Cardiac muscle cell (in vitro differentiated cells and primary cell): ENCODE data around the gene PFDN5. TPM values are rescaled to one million over a fixed set of nuclear protein-coding genes. Genes with fewer than 3 reads are reported as not detected.

Experiments used
- DNase-seq, 2 donors: peaks; one replicate each; pipeline versions ENCODE4 v3.0.0 to v3.0.0-alpha.2; 2010 to 2017; ENCODE audit warnings: low read depth in 1 of 2, low spot score in 1 of 2
- H3K27ac ChIP-seq: fragments of 200-600 bp; sonication (generic); 2 replicates; pipeline ENCODE4 v1.5.1; 2016
- H3K27me3 ChIP-seq: fragments of 200-600 bp; sonication (generic); 2 replicates; pipeline ENCODE4 v1.6.0; 2016; ENCODE audit warnings: control low read depth
- H3K36me3 ChIP-seq: fragments of 200-600 bp; sonication (generic); 2 replicates; pipeline ENCODE4 v1.5.1; 2016; ENCODE audit warnings: control low read depth
- H3K4me1 ChIP-seq: fragments of 200-600 bp; sonication (generic); 2 replicates; pipeline ENCODE4 v1.8.1; 2017; ENCODE audit warnings: low read depth, mild to moderate bottlenecking, mixed run types
- H3K4me3 ChIP-seq: fragments of 200-600 bp; sonication (generic); 2 replicates; pipeline ENCODE4 v1.5.1; 2016; ENCODE audit warnings: mild to moderate bottlenecking
- H3K9me3 ChIP-seq: fragments of 200-600 bp; sonication (generic); 2 replicates; pipeline ENCODE4 v1.5.1; 2017; ENCODE audit warnings: low read depth, mild to moderate bottlenecking, control low read depth
- polyA plus RNA-seq: library from polyadenylated mRNA; unstranded; fragments of >200 nt; fragmentation: Nextera tagmentation; extraction: Ambion mirVana; gene quantifications from 2 replicates; pipeline ENCODE4 v1.2.1, GENCODE V29; 2016
- total RNA-seq: library from RNA; depleted of rRNA; stranded (reverse); fragments of >200 nt; gene quantifications from 2 replicates; pipeline ENCODE4 v1.2.3, GENCODE V29; 2016
- TF ChIP-seq, protein P1 (sequence below): IDR thresholded peaks from 2 replicates; pipeline ENCODE4 v1.5.1; 2012; ENCODE audit warnings: low read depth, mild to moderate bottlenecking, low read length

Gene PFDN5
- total and polyA plus RNA-seq, 2 experiments from 2014 or later = 435 to 548 TPM

DNA sequence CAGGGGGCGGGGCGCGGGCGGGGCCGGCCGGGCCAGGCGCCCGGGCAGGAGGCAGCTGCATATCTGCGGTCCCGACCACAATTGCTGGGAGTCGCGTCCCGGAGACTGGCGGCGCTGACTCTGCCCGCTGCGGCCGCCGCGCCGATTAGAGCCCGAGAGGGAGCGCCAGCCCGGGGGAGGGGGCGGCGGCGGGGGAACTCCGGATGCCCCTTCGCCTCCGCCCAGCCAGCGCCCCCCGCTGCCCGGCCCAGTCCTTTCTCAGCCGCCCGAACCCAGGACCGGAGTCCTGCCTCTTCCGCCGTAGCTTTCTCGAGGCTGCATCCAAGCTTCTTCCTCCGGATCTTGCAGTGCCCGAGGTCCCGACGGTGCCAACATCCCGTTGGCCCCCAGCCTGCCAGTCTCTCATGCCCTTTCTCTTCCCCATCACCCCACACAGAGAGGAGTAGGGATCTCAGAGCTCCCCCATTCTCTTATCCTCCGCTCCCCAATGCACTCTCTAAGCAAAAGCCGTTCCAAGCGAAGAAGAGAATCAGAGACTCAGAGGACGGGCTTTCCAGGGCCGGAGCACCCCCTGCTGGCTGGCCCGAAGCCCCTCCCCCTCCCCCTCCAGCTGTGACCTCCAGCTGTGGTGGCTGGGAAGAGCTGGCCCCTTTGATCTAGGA is 49.6 kb downstream of the PFDN5 start:
- Histone ChIP-seq H3K36me3 (no peaks in the 10 kb centered on the region), H3K9me3 (no peaks in the 10 kb centered on the region), H3K4me1 (no peaks in the 10 kb centered on the region), H3K4me3 (peak overlapping the region; percentile 90), H3K27me3 (no peaks in the 10 kb centered on the region), H3K27ac (peak overlapping the region; percentile 19)
- DNase-seq = peak; percentile 84 to 88
- TF ChIP-seq, protein P1, sequence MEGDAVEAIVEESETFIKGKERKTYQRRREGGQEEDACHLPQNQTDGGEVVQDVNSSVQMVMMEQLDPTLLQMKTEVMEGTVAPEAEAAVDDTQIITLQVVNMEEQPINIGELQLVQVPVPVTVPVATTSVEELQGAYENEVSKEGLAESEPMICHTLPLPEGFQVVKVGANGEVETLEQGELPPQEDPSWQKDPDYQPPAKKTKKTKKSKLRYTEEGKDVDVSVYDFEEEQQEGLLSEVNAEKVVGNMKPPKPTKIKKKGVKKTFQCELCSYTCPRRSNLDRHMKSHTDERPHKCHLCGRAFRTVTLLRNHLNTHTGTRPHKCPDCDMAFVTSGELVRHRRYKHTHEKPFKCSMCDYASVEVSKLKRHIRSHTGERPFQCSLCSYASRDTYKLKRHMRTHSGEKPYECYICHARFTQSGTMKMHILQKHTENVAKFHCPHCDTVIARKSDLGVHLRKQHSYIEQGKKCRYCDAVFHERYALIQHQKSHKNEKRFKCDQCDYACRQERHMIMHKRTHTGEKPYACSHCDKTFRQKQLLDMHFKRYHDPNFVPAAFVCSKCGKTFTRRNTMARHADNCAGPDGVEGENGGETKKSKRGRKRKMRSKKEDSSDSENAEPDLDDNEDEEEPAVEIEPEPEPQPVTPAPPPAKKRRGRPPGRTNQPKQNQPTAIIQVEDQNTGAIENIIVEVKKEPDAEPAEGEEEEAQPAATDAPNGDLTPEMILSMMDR = peak; percentile 78

DNA sequence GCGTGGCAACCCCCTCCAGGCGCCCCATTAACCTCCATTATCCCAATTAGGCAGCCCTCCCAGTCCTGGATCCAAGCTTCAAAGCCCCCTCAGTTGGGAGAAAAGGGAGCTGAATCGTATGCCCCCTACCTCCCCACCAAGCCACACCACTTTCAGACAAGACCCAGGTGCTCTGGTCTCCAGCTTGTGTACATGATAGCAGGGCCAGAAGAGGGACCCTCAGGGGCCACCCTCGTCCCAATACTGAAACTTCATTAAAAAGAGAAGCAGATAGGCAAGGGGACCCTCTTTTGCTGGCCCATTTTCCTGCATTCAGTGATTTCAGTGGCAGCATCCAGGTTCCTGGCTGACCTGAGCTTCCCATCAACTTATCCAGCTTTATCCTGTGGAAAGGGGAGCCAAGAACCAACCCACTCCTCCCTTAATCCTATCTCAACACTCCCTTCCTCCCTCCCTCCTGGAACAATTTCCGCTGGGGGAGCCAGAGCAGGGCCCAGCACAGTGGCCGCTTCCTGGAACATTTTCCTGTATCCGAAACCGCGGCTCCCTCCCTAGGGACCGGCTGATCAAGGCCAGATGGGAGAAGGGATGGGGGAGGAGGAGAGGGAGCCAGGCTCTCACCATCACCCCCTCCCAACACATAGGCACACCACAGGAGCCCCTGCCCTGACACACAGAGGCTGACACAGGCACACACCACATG is 50.3 kb downstream of the PFDN5 start:
- no peak overlapping the region for H3K27ac ChIP-seq
- H3K4me3 ChIP-seq = no peak overlapping the region
- H3K9me3 ChIP-seq = no peaks in the 10 kb centered on the region
- H3K27me3 ChIP-seq = no peaks in the 10 kb centered on the region
- H3K36me3 ChIP-seq = no peaks in the 10 kb centered on the region
- DNase-seq = peak in 1 of 2 donors; percentile 88
- no peaks in the 10 kb centered on the region for H3K4me1 ChIP-seq
- TF ChIP-seq, protein P1 = no peak

DNA sequence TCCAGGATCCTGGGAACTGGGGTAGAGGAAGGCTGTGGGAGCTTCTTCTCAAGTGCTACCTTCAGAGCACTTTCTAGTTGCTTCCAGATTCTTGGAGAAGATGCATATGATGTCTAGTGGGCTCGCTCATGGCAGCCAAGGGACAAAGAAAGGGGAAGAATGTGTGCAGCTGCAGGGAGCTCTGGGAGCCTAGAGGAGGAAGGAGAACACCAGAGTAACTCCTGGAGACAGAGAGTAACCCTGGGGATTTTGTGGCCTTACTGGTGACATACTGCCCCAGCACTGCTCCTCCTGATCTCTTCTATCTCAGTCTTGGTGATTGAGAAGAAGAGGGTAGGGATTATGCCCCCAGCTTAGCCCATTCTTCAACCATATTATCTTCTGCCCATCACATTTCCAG is 51.1 kb downstream of the PFDN5 start:
- Histone ChIP-seq H3K9me3 (no peaks in the 10 kb centered on the region), H3K4me1 (no peaks in the 10 kb centered on the region), H3K36me3 (no peaks in the 10 kb centered on the region), H3K27me3 (no peaks in the 10 kb centered on the region), H3K4me3 (no peak overlapping the region), H3K27ac (no peak overlapping the region)
- no peak for DNase-seq
- TF ChIP-seq, protein P1 = no peak

DNA sequence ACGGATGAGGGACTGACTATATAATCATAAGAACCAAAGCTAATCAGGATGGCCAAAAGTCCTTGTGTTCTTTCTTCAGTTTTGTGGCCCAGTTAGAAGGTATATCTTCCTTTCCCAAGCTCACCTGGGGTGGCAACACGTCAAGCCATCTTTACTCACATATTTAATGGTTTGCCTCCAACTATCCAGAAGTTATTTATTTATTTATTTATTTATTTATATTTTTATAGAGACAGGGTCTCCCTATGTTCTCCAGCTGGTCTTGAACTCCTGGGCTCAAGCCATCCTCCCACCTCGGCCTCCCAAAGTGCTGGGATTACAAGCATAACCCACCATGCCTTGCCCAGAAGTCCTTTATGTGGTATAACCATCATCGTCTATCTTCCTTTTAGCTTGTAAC is 52.6 kb downstream of the PFDN5 start:
- Histone ChIP-seq H3K36me3 (no peaks in the 10 kb centered on the region), H3K27me3 (no peaks in the 10 kb centered on the region), H3K4me3 (no peak overlapping the region), H3K27ac (no peak overlapping the region), H3K4me1 (no peaks in the 10 kb centered on the region), H3K9me3 (no peaks in the 10 kb centered on the region)
- no peak for DNase-seq
- TF ChIP-seq, protein P1 = no peak

Other genes with a start within 250 kb of the PFDN5 start
- 3.9 and 4.5 TPM in 2 replicates for gene TNS2, start 245.5 kb upstream of the PFDN5 start, total RNA-seq
- 2.2 and 5.1 TPM in 2 replicates for gene TNS2, start 245.5 kb upstream of the PFDN5 start, polyA plus RNA-seq
- 14.8 and 15.8 TPM in 2 replicates for gene SPRYD3, start 216.2 kb upstream of the PFDN5 start, total RNA-seq
- gene SPRYD3, start 216.2 kb upstream of the PFDN5 start, polyA plus RNA-seq = 17.6 and 19.4 TPM in 2 replicates
- 58.9 and 105 TPM in 2 replicates for gene IGFBP6, start 197.9 kb upstream of the PFDN5 start, total RNA-seq
- gene IGFBP6, start 197.9 kb upstream of the PFDN5 start, polyA plus RNA-seq = 75.4 and 109 TPM in 2 replicates
- gene SOAT2, start 192.1 kb upstream of the PFDN5 start, total RNA-seq = 0.57 and 1.6 TPM in 2 replicates
- 1.3 and 1.9 TPM in 2 replicates for gene SOAT2, start 192.1 kb upstream of the PFDN5 start, polyA plus RNA-seq
- 15.6 and 20.5 TPM in 2 replicates for gene ZNF740, start 114.8 kb upstream of the PFDN5 start, total RNA-seq
- 4.4 and 16.6 TPM in 2 replicates for gene ZNF740, start 114.8 kb upstream of the PFDN5 start, polyA plus RNA-seq
- gene CSAD, start 114.6 kb upstream of the PFDN5 start, total RNA-seq = 11.4 and 29.4 TPM in 2 replicates
- gene CSAD, start 114.6 kb upstream of the PFDN5 start, polyA plus RNA-seq = 7.2 and 18.0 TPM in 2 replicates
- gene ITGB7, start 88.3 kb upstream of the PFDN5 start, total RNA-seq = 0.25 and 1.1 TPM in 2 replicates
- gene ITGB7, start 88.3 kb upstream of the PFDN5 start, polyA plus RNA-seq = 0.55 and 0.86 TPM in 2 replicates
- gene RARG, start 63.3 kb upstream of the PFDN5 start, total RNA-seq = 15.5 and 30.4 TPM in 2 replicates
- 13.0 and 19.2 TPM in 2 replicates for gene RARG, start 63.3 kb upstream of the PFDN5 start, polyA plus RNA-seq
- gene ESPL1, start 27.2 kb upstream of the PFDN5 start, total RNA-seq = 7.8 and 23.9 TPM in 2 replicates
- gene ESPL1, start 27.2 kb upstream of the PFDN5 start, polyA plus RNA-seq = 1.3 and 4.8 TPM in 2 replicates
- 69.5 and 71.0 TPM in 2 replicates for gene MYG1, start 4.2 kb downstream of the PFDN5 start, total RNA-seq
- gene MYG1, start 4.2 kb downstream of the PFDN5 start, polyA plus RNA-seq = 73.3 and 75.4 TPM in 2 replicates
- gene AAAS, start 26.1 kb downstream of the PFDN5 start, total RNA-seq = 117 and 119 TPM in 2 replicates
- 138 and 140 TPM in 2 replicates for gene AAAS, start 26.1 kb downstream of the PFDN5 start, polyA plus RNA-seq
- 0.14 and 0.39 TPM in 2 replicates for gene SP7, start 40.8 kb downstream of the PFDN5 start, total RNA-seq
- 0.45 TPM in 1 of 2 replicates, not detected in the other for gene SP7, start 40.8 kb downstream of the PFDN5 start, polyA plus RNA-seq
- 43.7 and 53.0 TPM in 2 replicates for gene SP1, start 84.6 kb downstream of the PFDN5 start, total RNA-seq
- 11.4 and 12.9 TPM in 2 replicates for gene SP1, start 84.6 kb downstream of the PFDN5 start, polyA plus RNA-seq
- gene AMHR2, start 128.3 kb downstream of the PFDN5 start, total RNA-seq = 39.8 and 60.0 TPM in 2 replicates
- 53.4 and 57.3 TPM in 2 replicates for gene AMHR2, start 128.3 kb downstream of the PFDN5 start, polyA plus RNA-seq
- gene PRR13, start 146.2 kb downstream of the PFDN5 start, total RNA-seq = 42.9 and 48.3 TPM in 2 replicates
- 169 and 190 TPM in 2 replicates for gene PRR13, start 146.2 kb downstream of the PFDN5 start, polyA plus RNA-seq
- gene PCBP2, start 156.6 kb downstream of the PFDN5 start, total RNA-seq = 213 and 326 TPM in 2 replicates
- gene PCBP2, start 156.6 kb downstream of the PFDN5 start, polyA plus RNA-seq = 114 and 146 TPM in 2 replicates
- 18.5 and 26.1 TPM in 2 replicates for gene MAP3K12, start 203.9 kb downstream of the PFDN5 start, total RNA-seq
- 15.1 and 17.6 TPM in 2 replicates for gene MAP3K12, start 203.9 kb downstream of the PFDN5 start, polyA plus RNA-seq
- gene TARBP2, start 205.7 kb downstream of the PFDN5 start, total RNA-seq = 58.3 and 68.1 TPM in 2 replicates
- gene TARBP2, start 205.7 kb downstream of the PFDN5 start, polyA plus RNA-seq = 69.2 and 79.8 TPM in 2 replicates
- gene NPFF, start 211.9 kb downstream of the PFDN5 start, total RNA-seq = not detected in 2 replicates
- gene NPFF, start 211.9 kb downstream of the PFDN5 start, polyA plus RNA-seq = not detected in 2 replicates